K562 (cell line): ENCODE measurements around the gene FAM240A. TPM values are rescaled to one million over a fixed set of nuclear protein-coding genes. Genes with fewer than 3 reads are reported as not detected.

Experiments used
- ATAC-seq: fragments of 200-7000 bp; cut with Tn5 transposase; 3 replicates; pipeline ENCODE4 v1.9.1; 2020; ENCODE audit warnings: moderate library complexity
- BruUV-seq: library from RNA; stranded (reverse); fragments of 400-500 nt; replicated peaks from 2 replicates; lab custom pipeline; 2021; lab: Mats Ljungman, UMichigan
- CTCF ChIA-PET: fragments of 300-600 bp; formaldehyde crosslinking; extraction: SDS; loops from one replicate; lab custom pipeline; 2021; ENCODE audit warnings: low intra/inter-chr PET ratio; lab: Yijun Ruan, JAX
- POLR2A ChIA-PET: fragments of 300-600, 350-650 bp; sonication (Branson Sonifier 250); formaldehyde crosslinking; extraction: SDS; loops from one replicate; lab custom pipeline; 2021; ENCODE audit warnings: antibody characterized with exemption, inconsistent platforms; lab: Yijun Ruan, JAX
- DNase-seq, 4 experiments: peaks; one replicate each; pipeline versions ENCODE4 v3.0.0 to v3.0.0-alpha.2; 2011 to 2018; ENCODE audit warnings: low spot score in 3 of 4, mixed read lengths in 3 of 4; ENCODE audit errors: extremely low read depth in 1 of 4
- FAIRE-seq: peaks from 2 replicates; lab custom pipeline; 2011; peaks lifted over from hg19 to GRCh38; lab: Jason Lieb, UNC
- H2AFZ ChIP-seq: 2 replicates; pipeline ENCODE4 v1.6.0; 2011; ENCODE audit warnings: low read depth, low read length, control low read depth, inconsistent platforms
- H3K27ac ChIP-seq: fragments of 200-600 bp; 3 replicates; pipeline ENCODE4 v1.8.0; 2011; ENCODE audit warnings: low read depth, mild to moderate bottlenecking, control low read depth, inconsistent platforms, low read length, moderate library complexity, mixed read lengths; ENCODE audit errors: extremely low read depth
- H3K27me3 ChIP-seq, 2 experiments: fragments of 300-600 bp in 1 of 2; 2 replicates in 1 of 2; 3 replicates in 1 of 2; pipeline versions ENCODE4 v1.6.0 to v1.8.0; 2011; ENCODE audit warnings: inconsistent platforms in 2 of 2, low read length in 2 of 2, mild to moderate bottlenecking in 1 of 2, mixed read lengths in 1 of 2, moderate library complexity in 1 of 2; ENCODE audit not compliant: control insufficient read depth in 2 of 2, insufficient read depth in 2 of 2
- H3K36me3 ChIP-seq: fragments of 300-600 bp; 3 replicates; pipeline ENCODE4 v1.8.0; 2011; ENCODE audit warnings: mild to moderate bottlenecking, low read length, inconsistent platforms; ENCODE audit not compliant: control insufficient read depth, insufficient read depth
- H3K4me1 ChIP-seq, 2 experiments: fragments of 200-600 bp in 1 of 2; replicated peaks in 1 of 2; 2 replicates in 1 of 2; 3 replicates in 1 of 2; pipeline versions ENCODE4 v1.5.1 to v1.8.0; 2011; ENCODE audit warnings: inconsistent platforms in 2 of 2, low read length in 2 of 2, mild to moderate bottlenecking in 1 of 2, mixed read lengths in 1 of 2, moderate library complexity in 1 of 2; ENCODE audit not compliant: control insufficient read depth in 2 of 2, insufficient read depth in 2 of 2
- H3K4me2 ChIP-seq: 2 replicates; pipeline ENCODE4 v1.6.1; 2011; ENCODE audit warnings: low read length, control low read depth, inconsistent platforms, mixed read lengths; ENCODE audit not compliant: insufficient read depth
- H3K4me3 ChIP-seq: fragments of 200-600 bp; sonication (generic), shearing (Covaris generic); 2 replicates; pipeline ENCODE4 v1.5.1; 2016; ENCODE audit warnings: control low read depth, inconsistent platforms
- H3K79me2 ChIP-seq: fragments of 200-600 bp; 3 replicates; pipeline ENCODE4 v1.8.0; 2011; ENCODE audit warnings: low read length, inconsistent platforms; ENCODE audit not compliant: control insufficient read depth, insufficient read depth
- H3K9ac ChIP-seq, 2 experiments: 2 replicates each; pipeline versions ENCODE4 v1.6.0 to v1.6.1; 2011; ENCODE audit warnings: low read depth in 2 of 2, low read length in 2 of 2, control low read depth in 1 of 2, inconsistent platforms in 1 of 2, mild to moderate bottlenecking in 1 of 2, mixed read lengths in 1 of 2; ENCODE audit not compliant: insufficient read depth in 1 of 2
- H3K9me1 ChIP-seq: one replicate; pipeline ENCODE4 v1.6.0; 2011; ENCODE audit warnings: inconsistent platforms, mild to moderate bottlenecking, low read length, moderate library complexity; ENCODE audit not compliant: control insufficient read depth, insufficient read depth
- H3K9me3 ChIP-seq: replicated peaks from 2 replicates; pipeline ENCODE4 v1.5.1; 2011; ENCODE audit warnings: low read depth, low read length, inconsistent platforms; ENCODE audit not compliant: control insufficient read depth, insufficient read depth
- H4K20me1 ChIP-seq: replicated peaks from 2 replicates; pipeline ENCODE4 v1.6.1; 2011; ENCODE audit warnings: low read length, inconsistent platforms, mixed read lengths; ENCODE audit not compliant: control insufficient read depth, insufficient read depth
- CTCF ChIP-seq, 3 experiments: IDR thresholded peaks in 2 of 3; conservative IDR thresholded peaks in 1 of 3; 2 replicates each; pipeline ENCODE4 v1.5.1; 2011 to 2012; ENCODE audit warnings: low read length in 3 of 3, mild to moderate bottlenecking in 3 of 3, control low read depth in 2 of 3, improper control_type of control experiment in 1 of 3, inconsistent platforms in 1 of 3, low read depth in 1 of 3, mixed read lengths in 1 of 3, moderate library complexity in 1 of 3; ENCODE audit not compliant: insufficient read depth in 2 of 3
- EP300 ChIP-seq: IDR thresholded peaks from 2 replicates; pipeline ENCODE4 v1.6.1; 2012; ENCODE audit warnings: low read length, improper control_type of control experiment
- HDAC6 ChIP-seq: IDR thresholded peaks from 2 replicates; pipeline ENCODE4 v1.6.1; 2012; ENCODE audit warnings: low read depth, mild to moderate bottlenecking, control low read depth, inconsistent platforms, low read length, moderate library complexity
- NFXL1 ChIP-seq: fragments of 450-650 bp; formaldehyde crosslinking; IDR thresholded peaks from 2 replicates; pipeline ENCODE4 v1.4.0; 2021; ENCODE audit warnings: mild to moderate bottlenecking
- SIN3A ChIP-seq, 2 experiments: fragments of 150-350 bp in 1 of 2; IDR thresholded peaks; 2 replicates each; pipeline ENCODE4 v1.6.1; 2011 to 2016; ENCODE audit warnings: borderline replicate concordance in 2 of 2, low read depth in 2 of 2, low read length in 2 of 2, mild to moderate bottlenecking in 2 of 2, moderate library complexity in 2 of 2; ENCODE audit not compliant: control insufficient read depth in 1 of 2
- XRCC5 ChIP-seq: fragments of 200-400 bp; formaldehyde crosslinking; IDR thresholded peaks from 2 replicates; pipeline ENCODE4 v1.6.1; 2017; ENCODE audit warnings: low read depth, mild to moderate bottlenecking, low read length
- WGBS: fragments of 100-300 bp; shearing (Covaris generic); methylation state at CpG from one replicate; pipeline ENCODE4 v1.1.6; 2016; ENCODE audit warnings: low coverage, mixed read lengths; ENCODE audit not compliant: insufficient coverage; ENCODE audit errors: missing lambda C conversion rate; 5-methylcytosine and 5-hydroxymethylcytosine counted together
- in situ Hi-C: fragments of 300-500 bp; cut with MboI; formaldehyde crosslinking; loops from 4 replicates; pipeline ENCODE4 v1.15.0; 2018; ENCODE audit warnings: inconsistent platforms, mixed read lengths
- intact Hi-C: fragments of 100-400 bp; cut with micrococcal nuclease; formaldehyde crosslinking; loops from 2 replicates; pipeline ENCODE4 v1.14.2; 2022
- polyA plus RNA-seq, 8 experiments: library from polyadenylated mRNA; depleted of rRNA in 4 of 8; stranded (reverse) in 5 of 8; unstranded in 3 of 8; fragments of >200 nt; fragmentation: Nextera tagmentation in 2 of 8; fragmentation: Illumina TruSeq in 1 of 8; extraction: Ambion mirVana in 2 of 8; extraction: Trizol in 1 of 8; gene quantifications; 2 replicates each; pipeline versions ENCODE4 v1.2.1 to v1.2.3, GENCODE V29; 2011 to 2014; ENCODE audit warnings: inconsistent platforms in 1 of 8, missing spikeins in 1 of 8
- total RNA-seq, 7 experiments: library from RNA; depleted of rRNA in 6 of 7; stranded (reverse); fragments of >200 nt in 6 of 7; fragmentation: Illumina TruSeq in 2 of 7; extraction: Trizol in 2 of 7; gene quantifications; 2 replicates each; pipeline versions ENCODE4 v1.2.1 to v1.2.3, GENCODE V29; 2011 to 2021; ENCODE audit warnings: low replicate concordance in 1 of 7

The FAM240A gene
- total and polyA plus RNA-seq, 9 of the 15 experiments (the other 6 are each of a cell fraction or from before 2014, with no cell fraction given), result not detected

GRCh38 chr3:46575577-46576222 is 36.6 kb upstream of the FAM240A start (continued):
- TF ChIP-seq CTCF (IDR thresholded peaks at IDR 0.05 in 2 of 3, conservative IDR thresholded peaks at IDR 0.05 in 1 of 3; ENCODE audit: insufficient read depth in 2 of 3, low read depth in 1 of 3, low read length in 3 of 3), result no peak

- no TSS peak for BruUV-seq
- no peak overlapping the region for H3K4me2 ChIP-seq
- peaks cover 27 to 36% of the 10 kb centered on the region in 2 experiments for H3K27me3 ChIP-seq
- ATAC-seq (no peak), FAIRE-seq (no peak), DNase-seq (no peak)
- TF ChIP-seq HDAC6 (no peak), SIN3A (IDR thresholded peaks at IDR 0.05; ENCODE audit: borderline replicate concordance in 2 of 2, control insufficient read depth in 1 of 2, low read depth in 2 of 2, low read length in 2 of 2) (no peak), XRCC5 (no peak), EP300 (no peak), NFXL1 (CRISPR knock-in tag) (no peak)
- in situ Hi-C loops, result no loop called here
- peaks cover 5 to 8% of the 10 kb centered on the region in 2 experiments; a peak in 3 of 5 replicates for H3K4me1 ChIP-seq
- CTCF ChIA-PET, result no interaction called here
- H3K9ac ChIP-seq, result no peak overlapping the region
- no peak overlapping the region for H3K27ac ChIP-seq
- no peaks in the 10 kb centered on the region for H3K79me2 ChIP-seq
- WGBS, result 12% methylated on average over 9 of the region's 10 CpGs
- no peaks in the 10 kb centered on the region for H3K9me1 ChIP-seq
- H3K4me3 ChIP-seq, result no peak overlapping the region
- POLR2A ChIA-PET, result interaction anchor here (1.3 kb wide), 1 partner anchor 21 kb away, joined by 3 read pairs; no protein-coding TSS in a partner anchor
- H3K9me3 ChIP-seq, result no peaks in the 10 kb centered on the region
- H4K20me1 ChIP-seq, result no peaks in the 10 kb centered on the region
- H2AFZ ChIP-seq, result no peak overlapping the region
- no peaks in the 10 kb centered on the region for H3K36me3 ChIP-seq
- intact Hi-C loops, result no loop called here
Measured at GRCh38 chr3:46576386-46576785, 35.9 kb upstream of the FAM240A start.
